ENCODE measurements around the gene WDR74. TPM values are rescaled to one million over a fixed set of nuclear protein-coding genes. Genes with fewer than 3 reads are reported as not detected.
"Not testable (repeated sequence)": the region's sequence is repeated elsewhere in the genome, so short reads cannot be mapped to it uniquely, and the experiment has no call there.

WDR74 gene
- total RNA-seq, 2 experiments from 2014 or later = 53.8 to 60.4 TPM

DNA sequence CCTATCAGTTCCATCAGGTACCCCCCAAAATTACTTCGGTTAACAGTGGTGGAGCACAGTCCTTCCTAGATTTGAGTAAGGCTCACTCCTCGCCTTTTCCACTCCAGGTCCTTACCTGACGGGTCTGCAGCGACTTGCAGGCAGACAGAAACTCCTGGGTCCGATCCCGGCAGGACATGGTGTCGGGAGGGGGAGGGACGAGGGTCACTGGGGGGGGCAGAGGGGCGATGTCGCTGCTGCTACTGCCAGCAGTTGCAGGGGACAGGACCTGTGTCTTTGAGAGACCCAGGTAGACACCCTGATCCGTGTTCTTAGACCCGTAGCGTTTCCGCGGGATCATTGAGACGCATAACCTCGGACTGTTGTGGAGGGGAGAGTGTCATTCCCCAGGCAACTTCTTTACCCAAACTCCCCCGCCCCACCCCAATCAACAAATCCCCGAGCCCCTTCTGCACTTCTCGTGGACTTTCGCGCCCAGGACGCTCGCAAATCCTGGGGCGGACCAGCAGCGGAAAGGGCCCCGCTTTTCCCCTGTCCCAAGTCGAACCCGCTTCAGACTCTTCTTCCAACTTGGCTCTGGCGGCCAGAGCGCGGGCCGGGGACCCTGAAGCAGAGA lies 8.4 kb downstream of the WDR74 start:
- Mint-ChIP-seq H3K4me1 (peaks cover 36% of the 10 kb centered on the region), H3K27me3 (no peaks in the 10 kb centered on the region), H3K27ac (peak overlapping the region; percentile 99), H3K4me3 (peak overlapping the region; percentile 94), H3K9me3 (no peaks in the 10 kb centered on the region), H3K36me3 (ENCODE audit: low read depth) (peaks cover 33% of the 10 kb centered on the region)
- POLR2A ChIA-PET = no interaction called here
- CTCF ChIA-PET = interaction anchor here (0.6 to 2.0 kb wide), 8 partner anchors 10 to 308 kb away, joined by 3 to 15 read pairs (median 4); no protein-coding TSS in a partner anchor
- peak; percentile 24 for DNase-seq

DNA sequence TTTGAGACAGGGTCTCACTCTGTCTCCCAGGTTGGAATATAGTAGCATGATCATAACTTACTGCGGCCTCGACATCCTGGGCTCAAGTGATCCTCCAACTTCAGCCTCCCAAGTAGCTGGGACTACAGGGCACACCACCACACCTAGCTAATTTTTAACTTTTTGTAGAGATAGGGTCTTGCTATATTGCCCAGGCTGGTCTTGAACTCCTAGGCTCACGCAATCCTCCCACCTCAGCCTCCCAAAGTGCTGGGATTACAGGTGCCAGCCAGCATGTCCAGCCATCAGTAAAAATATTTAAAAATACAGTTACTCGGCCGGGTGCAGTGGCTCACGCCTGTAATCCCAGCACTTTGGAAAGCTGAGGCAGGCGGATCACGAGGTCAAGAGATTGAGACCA lies 11.3 kb downstream of the WDR74 start:
- Mint-ChIP-seq H3K4me1 (peaks cover 37% of the 10 kb centered on the region), H3K36me3 (ENCODE audit: low read depth) (peaks cover 41% of the 10 kb centered on the region)
- CTCF ChIA-PET = interaction anchor here (0.6 to 3.3 kb wide), 7 partner anchors 9 to 56 kb away, joined by 3 to 17 read pairs (median 3); partner anchors contain the start of gene TMEM179B
- H3K4me3 Mint-ChIP-seq, H3K27ac Mint-ChIP-seq, H3K27me3 Mint-ChIP-seq, H3K9me3 Mint-ChIP-seq, DNase-seq: not testable (repeated sequence)
- POLR2A ChIA-PET = interaction anchor here (0.7 kb wide), 1 partner anchor 9 kb away, joined by 3 read pairs; no protein-coding TSS in a partner anchor

DNA sequence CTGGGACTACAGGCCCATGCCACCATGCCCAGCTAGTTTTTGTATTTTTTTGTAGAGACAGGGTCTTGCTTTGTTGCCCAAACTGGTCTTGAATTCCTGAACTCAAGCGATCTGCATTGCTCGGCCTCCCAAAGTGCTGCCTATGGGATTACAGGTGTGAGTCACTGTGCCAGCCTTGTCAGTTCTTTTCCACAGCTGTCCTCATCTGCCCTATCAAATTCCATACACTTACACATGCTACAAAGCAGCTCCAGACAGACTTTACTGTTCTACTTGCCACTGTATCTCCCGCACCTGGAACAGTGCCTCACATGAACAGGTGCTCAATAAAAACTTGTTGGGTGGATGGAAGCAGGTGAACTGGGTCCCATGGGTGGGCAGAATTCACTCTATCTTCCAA lies 15.7 kb downstream of the WDR74 start:
- H3K27ac Mint-ChIP-seq = no peak overlapping the region
- no peaks in the 10 kb centered on the region for H3K9me3 Mint-ChIP-seq
- H3K4me3 Mint-ChIP-seq = no peak overlapping the region
- H3K36me3 Mint-ChIP-seq (ENCODE audit: low read depth) = peaks cover 52% of the 10 kb centered on the region
- no peaks in the 10 kb centered on the region for H3K27me3 Mint-ChIP-seq
- POLR2A ChIA-PET = no interaction called here
- CTCF ChIA-PET = interaction anchor here (0.8 to 1.8 kb wide), 3 partner anchors 11 to 37 kb away, joined by 3 to 8 read pairs (median 5); no protein-coding TSS in a partner anchor
- no peak for DNase-seq
- peaks cover 19% of the 10 kb centered on the region for H3K4me1 Mint-ChIP-seq

DNA sequence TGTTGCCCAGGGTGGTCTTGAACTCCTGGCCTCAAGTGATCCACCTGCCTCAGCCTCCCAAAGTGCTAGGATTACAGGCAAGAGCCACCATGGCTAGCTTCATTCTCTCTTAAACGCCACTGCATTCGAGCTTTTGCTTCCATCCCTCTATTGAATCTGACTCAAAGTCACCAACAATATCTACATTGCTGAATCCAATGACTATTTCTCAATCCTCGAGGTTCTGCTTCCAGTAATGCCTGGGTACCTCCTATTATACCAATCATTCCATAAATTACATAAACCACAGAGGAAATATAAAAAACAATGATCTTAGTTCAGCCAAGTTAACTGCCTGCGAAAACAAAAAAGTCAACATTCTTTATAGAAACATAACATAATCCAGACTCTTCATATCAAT lies 22.3 kb downstream of the WDR74 start:
- Mint-ChIP-seq H3K27ac (no peak overlapping the region), H3K36me3 (ENCODE audit: low read depth) (peaks cover 20% of the 10 kb centered on the region), H3K9me3 (no peaks in the 10 kb centered on the region), H3K27me3 (no peaks in the 10 kb centered on the region), H3K4me1 (peaks cover 2% of the 10 kb centered on the region), H3K4me3 (no peak overlapping the region)
- CTCF ChIA-PET = interaction anchor here (0.9 to 2.0 kb wide), 9 partner anchors 9 to 89 kb away, joined by 3 to 6 read pairs (median 4); partner anchors contain the start of gene TMEM179B
- POLR2A ChIA-PET = no interaction called here
- DNase-seq = no peak

DNA sequence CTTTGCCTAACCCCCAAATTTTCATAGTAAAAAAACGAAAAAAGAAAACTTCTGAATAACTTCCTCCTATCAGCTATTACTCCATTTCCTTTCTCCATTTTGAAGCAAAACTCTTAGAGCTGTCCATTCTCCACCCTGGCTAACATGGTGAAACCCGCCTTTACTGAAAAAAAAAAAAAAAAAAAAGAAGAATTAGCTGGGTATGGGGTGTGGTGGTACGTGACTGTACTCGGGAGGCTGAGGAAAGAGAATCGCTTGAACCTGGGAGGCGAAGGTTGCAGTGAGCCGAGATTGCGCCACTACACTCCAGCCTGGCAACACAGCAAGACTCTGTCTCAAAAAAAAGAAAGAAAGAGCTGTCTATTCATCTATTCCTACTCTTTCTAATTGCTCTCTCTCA lies 22.8 kb downstream of the WDR74 start:
- no peak overlapping the region for H3K27ac Mint-ChIP-seq
- H3K9me3 Mint-ChIP-seq = no peaks in the 10 kb centered on the region
- H3K36me3 Mint-ChIP-seq (ENCODE audit: low read depth) = peaks cover 20% of the 10 kb centered on the region
- POLR2A ChIA-PET = interaction anchor here (0.8 kb wide), 1 partner anchor 25 kb away, joined by 3 read pairs; no protein-coding TSS in a partner anchor
- no peak overlapping the region for H3K4me3 Mint-ChIP-seq
- H3K27me3 Mint-ChIP-seq = no peaks in the 10 kb centered on the region
- peaks cover 2% of the 10 kb centered on the region for H3K4me1 Mint-ChIP-seq
- no peak for DNase-seq
- CTCF ChIA-PET = interaction anchor here (0.7 to 2.0 kb wide), 10 partner anchors 9 to 90 kb away, joined by 3 to 6 read pairs (median 4); partner anchors contain the start of genes TMEM179B and ZBTB3

DNA sequence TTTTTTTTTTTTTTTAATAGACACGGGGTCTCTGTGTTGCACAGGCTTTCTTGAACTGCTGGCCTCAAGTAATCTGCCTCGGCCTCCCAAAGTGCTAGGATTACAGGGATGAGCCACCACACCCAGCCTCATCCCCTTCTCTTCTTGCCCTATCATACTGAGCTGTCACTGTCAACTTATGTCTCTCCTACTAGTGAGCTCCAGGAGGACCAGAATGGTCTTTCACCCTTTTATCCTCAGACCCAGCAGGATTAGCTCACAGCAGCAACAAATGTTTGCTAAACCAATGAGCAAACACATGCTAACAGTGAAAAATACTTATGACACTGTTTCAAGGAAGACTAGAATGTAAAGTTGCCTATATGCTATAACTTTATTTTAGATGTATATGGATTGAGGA lies 27.7 kb downstream of the WDR74 start:
- Mint-ChIP-seq H3K4me3 (no peak overlapping the region), H3K9me3 (no peaks in the 10 kb centered on the region), H3K27ac (no peak overlapping the region), H3K27me3 (no peaks in the 10 kb centered on the region), H3K36me3 (ENCODE audit: low read depth) (peaks cover 7% of the 10 kb centered on the region), H3K4me1 (peaks cover 1% of the 10 kb centered on the region)
- ChIA-PET CTCF (interaction anchor here (0.7 to 1.5 kb wide), 6 partner anchors 11 to 35 kb away, joined by 3 to 8 read pairs (median 4); partner anchors contain the start of gene STX5), POLR2A (no interaction called here)
- no peak for DNase-seq

DNA sequence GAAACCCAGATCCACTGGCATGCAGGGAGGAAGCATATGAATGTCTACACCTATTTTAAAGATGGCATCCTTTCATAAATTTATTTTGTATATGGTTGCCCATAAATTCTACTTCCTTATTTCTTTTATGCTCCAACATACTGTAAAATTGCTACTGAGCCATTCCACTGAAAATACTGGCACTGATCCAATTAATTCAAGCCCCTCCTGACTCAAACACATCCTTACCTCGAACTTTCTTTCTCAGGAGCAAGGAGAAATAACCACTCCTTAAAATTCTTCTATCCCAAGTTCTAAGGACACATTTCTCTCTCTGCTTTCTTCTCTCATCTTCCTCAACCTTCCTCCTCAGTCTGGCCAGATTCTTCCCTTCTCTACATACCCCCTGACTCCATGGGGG lies 28.6 kb downstream of the WDR74 start:
- no peak overlapping the region for H3K27ac Mint-ChIP-seq
- ChIA-PET CTCF (interaction anchor here (1.3 kb wide), 1 partner anchor 24 kb away, joined by 3 read pairs; no protein-coding TSS in a partner anchor), POLR2A (no interaction called here)
- no peak for DNase-seq
- peaks cover 9% of the 10 kb centered on the region for H3K4me1 Mint-ChIP-seq
- no peak overlapping the region for H3K4me3 Mint-ChIP-seq
- peaks cover 5% of the 10 kb centered on the region for H3K36me3 Mint-ChIP-seq (ENCODE audit: low read depth)
- H3K9me3 Mint-ChIP-seq = no peaks in the 10 kb centered on the region
- H3K27me3 Mint-ChIP-seq = no peaks in the 10 kb centered on the region

DNA sequence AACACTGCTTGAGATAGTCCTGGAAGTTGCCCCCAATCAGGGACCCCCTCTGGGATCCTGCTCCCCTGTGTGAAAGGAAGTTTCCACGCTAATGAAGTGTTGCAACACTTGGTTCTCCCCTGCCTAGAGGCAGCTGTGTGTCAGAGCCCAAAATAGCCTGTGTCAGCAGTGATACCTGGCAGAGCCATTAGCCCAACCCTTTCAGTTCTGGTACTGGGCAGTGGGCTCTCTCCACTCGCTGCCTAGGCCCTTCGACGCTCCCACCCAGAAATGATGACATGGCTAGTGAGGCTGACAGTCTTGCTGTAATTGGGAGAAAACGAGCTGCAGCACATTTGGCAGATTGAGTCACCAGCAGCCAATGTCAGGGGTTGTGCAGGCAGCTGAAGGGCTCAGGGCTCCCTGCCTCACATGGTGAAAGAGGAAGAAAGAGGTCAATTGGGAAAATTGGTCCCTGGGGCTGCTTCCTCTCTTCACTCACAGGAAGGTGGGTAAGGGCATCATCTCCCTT lies 32.7 kb downstream of the WDR74 start:
- Mint-ChIP-seq H3K9me3 (no peaks in the 10 kb centered on the region), H3K4me1 (peaks cover 26% of the 10 kb centered on the region), H3K4me3 (peak overlapping the region; percentile 95), H3K27me3 (no peaks in the 10 kb centered on the region), H3K27ac (peak overlapping the region; percentile 95), H3K36me3 (ENCODE audit: low read depth) (peaks cover 24% of the 10 kb centered on the region)
- DNase-seq = no peak
- POLR2A ChIA-PET = interaction anchor here (1.0 to 1.4 kb wide), 2 partner anchors 35 to 53 kb away, joined by 3 to 6 read pairs; partner anchors contain the start of gene ZBTB3
- CTCF ChIA-PET = interaction anchor here (0.6 to 2.3 kb wide), 8 partner anchors 9 to 35 kb away, joined by 3 to 17 read pairs (median 4); partner anchors contain the start of genes STX5 and TMEM179B

DNA sequence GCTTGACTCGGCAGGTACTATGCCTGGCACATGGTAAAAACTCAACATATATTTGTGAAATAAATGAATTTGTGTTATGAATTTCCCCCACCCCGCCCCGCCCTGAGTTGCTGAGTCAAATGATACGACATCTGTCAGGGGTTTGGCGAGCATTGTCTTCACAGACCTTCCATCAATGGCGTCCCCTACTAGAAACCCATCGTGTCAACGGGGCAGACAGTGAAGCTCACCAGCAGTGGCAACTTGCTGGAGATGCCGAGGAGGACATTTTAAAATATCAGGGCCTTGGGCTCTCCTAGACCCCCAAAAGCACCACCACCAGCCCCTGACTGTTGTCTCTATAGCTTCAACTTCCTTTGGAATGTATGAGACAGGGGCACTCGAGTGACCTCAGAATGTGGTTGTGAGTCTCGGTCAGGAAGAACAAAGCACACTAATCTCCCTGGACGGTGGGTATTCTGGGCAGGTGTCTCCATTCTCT lies 33.4 kb downstream of the WDR74 start:
- POLR2A ChIA-PET = interaction anchor here (0.5 to 1.4 kb wide), 3 partner anchors 35 to 71 kb away, joined by 3 to 7 read pairs (median 6); partner anchors contain the start of gene ZBTB3
- CTCF ChIA-PET = interaction anchor here (0.6 to 2.3 kb wide), 9 partner anchors 8 to 206 kb away, joined by 3 to 17 read pairs (median 4); partner anchors contain the start of genes STX5 and TMEM179B
- Mint-ChIP-seq H3K9me3 (no peaks in the 10 kb centered on the region), H3K4me1 (peaks cover 26% of the 10 kb centered on the region), H3K27me3 (no peaks in the 10 kb centered on the region), H3K36me3 (ENCODE audit: low read depth) (peaks cover 30% of the 10 kb centered on the region), H3K27ac (peak overlapping the region; percentile 95), H3K4me3 (peak overlapping the region; percentile 95)
- DNase-seq = no peak

DNA sequence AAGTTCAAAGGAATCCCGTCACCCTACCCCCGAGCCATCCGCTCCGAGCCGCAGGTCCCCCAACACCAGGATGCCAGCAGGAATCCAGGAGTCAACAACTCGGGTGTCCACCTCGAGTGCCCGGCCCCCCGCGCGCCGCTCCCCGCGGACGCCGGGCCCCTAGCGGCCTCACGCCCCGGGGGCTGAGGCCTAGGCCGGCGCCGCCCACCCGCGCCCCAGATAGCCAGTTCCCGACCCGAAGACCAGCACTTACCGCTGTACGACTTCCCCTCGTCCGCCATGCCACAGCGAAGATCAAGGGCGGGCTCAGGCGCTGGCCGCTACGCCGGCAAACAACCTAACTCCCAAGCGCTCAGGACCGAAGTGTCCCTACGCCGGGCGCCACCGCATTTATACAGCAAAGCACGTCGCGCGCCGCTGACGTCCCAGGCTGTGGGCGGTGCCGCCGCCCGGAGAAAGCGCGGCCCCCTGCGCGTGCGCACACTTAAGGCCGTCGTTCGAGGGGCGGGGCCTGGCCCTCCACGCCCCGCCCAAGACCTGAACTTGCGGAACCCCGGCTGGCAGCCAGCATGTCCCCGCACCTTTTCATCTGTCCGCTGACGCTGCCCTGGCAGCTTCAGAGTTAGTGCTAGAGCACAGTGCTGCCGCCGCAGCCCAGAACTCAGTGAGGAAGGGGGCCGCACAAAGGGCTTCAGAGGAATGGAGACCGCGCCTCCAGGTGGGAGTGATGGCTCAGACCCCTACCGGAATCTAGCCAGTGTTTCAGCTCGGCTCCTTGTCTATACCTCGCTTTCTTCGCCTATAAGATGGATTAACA lies 34.1 kb downstream of the WDR74 start, which contains the start of gene NXF1:
Gene NXF1 (minus strand): TSS at position 365 of the 817 bp plus-strand sequence. CDS start 84 bp downstream, at position 281.
- DNase-seq = peak; percentile 93
- peak within 1 kb of the TSS; percentile 95 for H3K4me3 Mint-ChIP-seq
- H3K9me3 Mint-ChIP-seq = no peaks in the 10 kb centered on the region
- H3K27me3 Mint-ChIP-seq = no peaks in the 10 kb centered on the region
- peaks cover 33% of the 10 kb centered on the region for H3K36me3 Mint-ChIP-seq (ENCODE audit: low read depth)
- H3K4me1 Mint-ChIP-seq = peaks cover 26% of the 10 kb centered on the region
- ChIA-PET CTCF (interaction anchor here (0.6 to 2.3 kb wide), 8 partner anchors 11 to 206 kb away, joined by 3 to 17 read pairs (median 4); partner anchors contain the start of genes STX5 and TMEM179B), POLR2A (interaction anchor here (0.5 to 1.4 kb wide), 3 partner anchors 36 to 71 kb away, joined by 3 to 7 read pairs (median 6); partner anchors contain the start of gene ZBTB3)
- peak within 1 kb of the TSS; percentile 95 for H3K27ac Mint-ChIP-seq

DNA sequence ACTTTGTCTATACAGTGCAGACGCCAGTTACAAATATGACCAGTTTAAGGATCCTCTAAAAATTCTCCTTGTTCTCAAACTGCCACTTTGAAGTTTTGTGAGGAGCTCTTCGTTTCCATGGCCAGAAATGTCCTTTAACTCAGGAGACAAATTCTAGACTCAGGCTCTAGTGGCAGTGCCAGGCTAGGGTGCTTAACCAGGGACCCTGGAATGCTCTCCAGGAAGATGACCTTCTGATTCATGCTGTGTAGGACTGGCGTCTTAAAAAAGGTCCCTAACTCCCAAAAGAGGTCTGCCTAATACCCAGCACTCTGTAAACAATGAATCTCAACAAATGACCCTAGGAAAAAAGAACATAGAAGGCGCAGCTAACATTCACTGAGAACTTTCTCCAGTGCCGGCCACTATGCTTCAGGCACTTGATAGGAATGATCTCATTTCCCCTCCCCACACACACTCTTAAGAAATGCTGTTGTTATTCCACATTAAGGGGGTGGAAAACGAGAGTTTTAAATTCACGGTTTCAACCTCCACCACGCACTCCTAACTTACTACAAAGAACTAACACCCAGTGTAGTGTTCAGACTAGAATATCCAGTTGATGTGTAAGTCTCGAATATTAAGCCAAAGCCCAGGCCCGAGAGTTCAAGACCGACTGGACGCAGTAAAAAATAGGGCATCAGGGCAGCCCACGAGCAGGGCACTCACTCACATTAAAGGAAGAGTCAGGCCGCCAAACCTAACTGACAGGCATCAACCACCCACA lies 34.9 kb downstream of the WDR74 start:
- CTCF ChIA-PET = interaction anchor here (0.7 to 2.6 kb wide), 5 partner anchors 12 to 43 kb away, joined by 3 to 13 read pairs (median 3); no protein-coding TSS in a partner anchor
- no peak for DNase-seq

More for the DNA sequence above, 34.9 kb downstream of the WDR74 start:
- no peaks in the 10 kb centered on the region for H3K9me3 Mint-ChIP-seq
- no peaks in the 10 kb centered on the region for H3K27me3 Mint-ChIP-seq
- H3K27ac Mint-ChIP-seq = peak overlapping the region; percentile 92
- peaks cover 26% of the 10 kb centered on the region for H3K4me1 Mint-ChIP-seq
- H3K4me3 Mint-ChIP-seq = peak overlapping the region; percentile 95
- peaks cover 38% of the 10 kb centered on the region for H3K36me3 Mint-ChIP-seq (ENCODE audit: low read depth)
- POLR2A ChIA-PET = no interaction called here
